SU-DHL-6 (cell line): ENCODE data around the gene GJA10.

Source experiments
- H2AFZ ChIP-seq: fragments of 200-600 bp; sonication (generic); 2 replicates; pipeline ENCODE4 v1.6.1; 2014; ENCODE audit warnings: low read depth, mild to moderate bottlenecking, moderate library complexity, mixed read lengths, antibody characterized with exemption, low read length; ENCODE audit not compliant: severe bottlenecking
- H3F3A ChIP-seq: fragments of 200-600 bp; shearing (Covaris generic); 2 replicates; pipeline ENCODE4 v1.6.0; 2016; ENCODE audit warnings: antibody characterized with exemption, mild to moderate bottlenecking; ENCODE audit not compliant: insufficient read depth
- H3K27ac ChIP-seq: fragments of 200-600 bp; sonication (generic); 2 replicates; pipeline ENCODE4 v1.5.1; 2016; ENCODE audit warnings: low read depth, mild to moderate bottlenecking, low read length, moderate library complexity, mixed read lengths
- H3K27me3 ChIP-seq: fragments of 200-600 bp; sonication (generic), shearing (Covaris generic); 2 replicates; pipeline ENCODE4 v1.6.0; 2014; ENCODE audit warnings: mild to moderate bottlenecking, low read length
- H3K36me3 ChIP-seq: fragments of 200-600 bp; sonication (generic); 2 replicates; pipeline ENCODE4 v1.6.1; 2014; ENCODE audit warnings: mild to moderate bottlenecking, low read length, mixed read lengths
- H3K4me2 ChIP-seq: fragments of 300-600, 200-600 bp; shearing (Covaris generic), sonication (generic); 2 replicates; pipeline ENCODE4 v1.6.0; 2014; ENCODE audit warnings: low read length, low read depth, mild to moderate bottlenecking; ENCODE audit not compliant: poor library complexity, severe bottlenecking
- H3K4me3 ChIP-seq: fragments of 200-600 bp; sonication (generic); 2 replicates; pipeline ENCODE4 v1.5.1; 2014; ENCODE audit warnings: antibody characterized with exemption, low read length, mild to moderate bottlenecking, mixed read lengths; ENCODE audit not compliant: insufficient read depth, poor library complexity, severe bottlenecking
- H3K79me2 ChIP-seq: fragments of 200-600 bp; sonication (generic); 2 replicates; pipeline ENCODE4 v1.6.1; 2014; ENCODE audit warnings: mild to moderate bottlenecking, low read length, moderate library complexity; ENCODE audit not compliant: insufficient read depth
- H3K9ac ChIP-seq: fragments of 200-600 bp; sonication (generic); 2 replicates; pipeline ENCODE4 v1.7.0; 2014; ENCODE audit warnings: mild to moderate bottlenecking, low read length
- H3K9me2 ChIP-seq: fragments of 200-600 bp; sonication (generic); replicated peaks from 2 replicates; pipeline ENCODE4 v1.6.1; 2014; ENCODE audit warnings: low read length; ENCODE audit not compliant: insufficient read depth
- H3K9me3 ChIP-seq: fragments of 200-600 bp; sonication (generic); 2 replicates; pipeline ENCODE4 v1.6.1; 2014; ENCODE audit warnings: low read length, mixed read lengths; ENCODE audit not compliant: insufficient read depth
- H4K20me1 ChIP-seq: fragments of 200-600 bp; sonication (generic); 2 replicates; pipeline ENCODE4 v1.6.1; 2014; ENCODE audit warnings: low read depth, mild to moderate bottlenecking, antibody characterized with exemption, low read length, moderate library complexity, mixed read lengths
- CTCF ChIP-seq: fragments of 200-600 bp; sonication (generic); IDR thresholded peaks from one replicate; pipeline ENCODE4 v1.5.1; 2017; ENCODE audit warnings: antibody characterized with exemption, mild to moderate bottlenecking, low read length, moderate library complexity; ENCODE audit not compliant: insufficient read depth, poor library complexity, severe bottlenecking
- EZH2phosphoT487 ChIP-seq: fragments of 200-600 bp; sonication (generic), shearing (Covaris generic); conservative IDR thresholded peaks from 2 replicates; pipeline ENCODE4 v1.6.1; 2018; ENCODE audit warnings: mild to moderate bottlenecking, antibody characterized with exemption, low read length, moderate library complexity, mixed read lengths

The GJA10 gene

GRCh38 chr6:89859744-89860143, 34.5 kb upstream of the GJA10 start:
- Histone ChIP-seq H4K20me1 (no peaks in the 10 kb centered on the region), H3K36me3 (peaks cover 63% of the 10 kb centered on the region), H3K9me3 (no peaks in the 10 kb centered on the region)

GRCh38 chr6:89862273-89862672, 32.0 kb upstream of the GJA10 start:
- TF ChIP-seq CTCF (no peak), EZH2phosphoT487 (no peak)
- Histone ChIP-seq H3K9me3 (no peaks in the 10 kb centered on the region), H3F3A (no peaks in the 10 kb centered on the region), H3K27me3 (no peaks in the 10 kb centered on the region), H3K79me2 (no peaks in the 10 kb centered on the region), H4K20me1 (no peaks in the 10 kb centered on the region), H3K4me3 (no peak overlapping the region), H3K36me3 (peaks cover 60% of the 10 kb centered on the region), H3K27ac (no peak overlapping the region), H2AFZ (no peak overlapping the region), H3K9ac (no peak overlapping the region), H3K9me2 (no peaks in the 10 kb centered on the region), H3K4me2 (no peak overlapping the region)

More at GRCh38 chr6:89859744-89860143, 34.5 kb upstream of the GJA10 start:
- Histone ChIP-seq H3K9me2 (no peaks in the 10 kb centered on the region), H3K79me2 (no peaks in the 10 kb centered on the region), H3F3A (peaks cover 3% of the 10 kb centered on the region; the same call in 1 of the 2 replicates), H3K27me3 (no peaks in the 10 kb centered on the region), H3K4me3 (no peak overlapping the region), H2AFZ (no peak overlapping the region), H3K27ac (no peak overlapping the region), H3K9ac (no peak overlapping the region), H3K4me2 (no peak overlapping the region)
- no peak for TF ChIP-seq CTCF

- peaks cover 61% of the 10 kb centered on the region for H3K36me3 ChIP-seq
Measured at GRCh38 chr6:89862698-89863097, 31.6 kb upstream of the GJA10 start.

More at GRCh38 chr6:89862698-89863097, 31.6 kb upstream of the GJA10 start:
- H3K9me2 ChIP-seq = no peaks in the 10 kb centered on the region
- TF ChIP-seq CTCF (no peak), EZH2phosphoT487 (no peak)
- H3K27ac ChIP-seq = no peak overlapping the region
- no peaks in the 10 kb centered on the region for H4K20me1 ChIP-seq
- no peaks in the 10 kb centered on the region for H3K9me3 ChIP-seq
- H3F3A ChIP-seq = no peaks in the 10 kb centered on the region
- H3K27me3 ChIP-seq = no peaks in the 10 kb centered on the region
- no peak overlapping the region for H3K4me3 ChIP-seq
- no peak overlapping the region for H2AFZ ChIP-seq
- H3K79me2 ChIP-seq = no peaks in the 10 kb centered on the region
- no peak overlapping the region for H3K4me2 ChIP-seq
- H3K9ac ChIP-seq = no peak overlapping the region
